NCI-H748 treated with DMSO at 0.1 percent for 48 hours (cell line): ENCODE data around the gene TSPAN7.
A peak's percentile ranks its signal among the peaks of the same experiment; 100 is the strongest.

Experiments used
- DNase-seq: peaks from one replicate; lab custom pipeline; 2025; lab: John Stamatoyannopoulos, UW

TSPAN7 gene, protein sequence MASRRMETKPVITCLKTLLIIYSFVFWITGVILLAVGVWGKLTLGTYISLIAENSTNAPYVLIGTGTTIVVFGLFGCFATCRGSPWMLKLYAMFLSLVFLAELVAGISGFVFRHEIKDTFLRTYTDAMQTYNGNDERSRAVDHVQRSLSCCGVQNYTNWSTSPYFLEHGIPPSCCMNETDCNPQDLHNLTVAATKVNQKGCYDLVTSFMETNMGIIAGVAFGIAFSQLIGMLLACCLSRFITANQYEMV

DNA sequence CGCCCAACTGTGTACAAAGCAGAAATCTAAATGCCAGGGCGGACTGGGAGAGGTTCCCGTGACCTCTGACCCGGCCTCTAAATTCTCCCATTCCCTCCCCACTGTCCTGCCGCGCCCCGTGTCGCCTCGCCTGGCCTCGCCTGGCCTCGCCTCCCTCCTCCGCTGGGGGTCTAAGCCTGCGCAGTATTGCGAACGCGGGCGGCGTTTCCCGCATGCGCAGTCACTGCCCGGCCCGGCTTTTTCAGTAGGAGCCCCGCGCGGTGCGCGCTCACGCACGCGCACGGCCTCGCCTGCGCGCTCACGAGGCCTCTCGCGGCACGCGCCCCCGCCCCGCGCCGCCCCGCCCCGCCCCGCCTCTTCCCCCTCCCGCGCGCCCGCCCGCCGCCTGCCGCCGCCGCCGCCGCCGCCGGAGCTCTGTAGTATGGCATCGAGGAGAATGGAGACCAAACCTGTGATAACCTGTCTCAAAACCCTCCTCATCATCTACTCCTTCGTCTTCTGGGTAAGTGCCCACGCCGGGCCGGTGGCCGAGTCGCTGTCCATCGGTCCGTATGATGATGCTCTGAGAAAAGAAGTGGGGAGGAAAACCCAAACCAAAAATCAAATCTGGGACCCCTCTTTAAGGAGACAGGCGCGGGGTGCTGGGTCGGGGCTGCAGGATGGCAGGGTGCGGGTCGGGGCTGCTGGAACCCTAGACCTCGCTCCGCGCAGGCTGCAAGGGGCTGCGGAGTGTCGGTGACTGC lies at the start of gene TSPAN7:
Gene TSPAN7 (plus strand): TSS at position 417 of the 743 bp plus-strand sequence. CDS start 5 bp downstream, at position 422.
- peak; percentile 67 for DNase-seq

GRCh38 chrX:38513112-38513742 lies 48.1 kb upstream of the TSPAN7 start:
- DNase-seq = no peak

DNA sequence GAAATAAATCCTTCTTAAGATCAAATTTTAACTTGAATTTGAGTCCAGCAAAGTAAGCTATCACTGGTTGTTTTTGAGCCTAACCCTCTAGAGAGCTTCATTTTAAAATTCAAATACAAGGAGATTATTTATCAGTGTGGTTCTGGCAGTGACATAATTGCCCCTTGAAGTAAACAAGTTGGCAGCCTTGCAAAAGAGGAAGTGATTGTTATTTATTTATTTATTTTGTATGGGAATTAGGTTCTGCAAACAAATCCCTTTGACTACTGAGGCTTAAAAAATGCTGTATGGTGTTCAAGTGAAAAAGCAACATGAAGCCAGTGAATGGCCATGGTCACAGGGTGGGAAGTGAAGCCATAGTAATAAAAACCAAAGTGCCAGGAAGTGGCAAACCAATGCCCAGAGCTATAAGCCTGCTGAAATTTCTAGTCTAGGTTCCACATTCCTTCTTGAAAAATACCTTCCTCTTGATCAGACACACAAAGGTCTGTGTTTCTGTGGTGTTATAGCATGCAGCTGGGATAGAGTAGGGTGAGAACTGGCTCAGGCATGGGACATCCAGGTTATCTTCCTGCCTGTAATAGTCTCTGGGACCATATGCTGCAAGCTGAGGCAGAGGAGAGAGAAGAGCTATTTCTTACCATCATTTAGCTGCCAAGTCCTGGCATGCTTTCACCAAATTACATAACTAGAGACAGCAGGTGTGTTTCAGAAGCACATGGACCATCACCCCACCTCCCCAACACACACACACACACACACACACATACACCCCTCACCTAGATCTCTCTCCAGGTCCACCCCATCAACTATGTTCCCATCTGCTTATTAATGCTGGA lies 47.1 kb upstream of the TSPAN7 start:
- no peak for DNase-seq

GRCh38 chrX:38515291-38515690 lies 46.1 kb upstream of the TSPAN7 start:
- no peak for DNase-seq

GRCh38 chrX:38516196-38516774 lies 45.1 kb upstream of the TSPAN7 start:
- no peak for DNase-seq

DNA sequence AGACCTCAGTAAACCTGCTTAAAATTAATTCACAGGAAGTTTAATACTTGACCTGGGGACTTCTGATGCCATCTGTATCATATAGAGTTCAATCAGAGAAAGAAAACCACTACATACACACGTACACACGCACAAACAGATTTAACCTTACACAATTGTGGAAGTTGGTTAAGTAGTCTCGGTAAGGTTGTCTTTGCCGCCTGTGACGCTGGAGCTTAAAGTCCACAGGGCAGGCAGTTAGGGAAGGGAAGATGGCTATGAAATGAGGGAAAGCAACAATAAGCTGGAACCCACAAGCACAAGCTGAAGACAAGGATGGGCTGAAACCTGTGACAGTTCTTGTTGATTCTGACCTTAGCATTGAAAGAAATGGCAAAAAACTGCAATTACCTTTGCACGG lies 41.7 kb upstream of the TSPAN7 start:
- DNase-seq = no peak

DNA sequence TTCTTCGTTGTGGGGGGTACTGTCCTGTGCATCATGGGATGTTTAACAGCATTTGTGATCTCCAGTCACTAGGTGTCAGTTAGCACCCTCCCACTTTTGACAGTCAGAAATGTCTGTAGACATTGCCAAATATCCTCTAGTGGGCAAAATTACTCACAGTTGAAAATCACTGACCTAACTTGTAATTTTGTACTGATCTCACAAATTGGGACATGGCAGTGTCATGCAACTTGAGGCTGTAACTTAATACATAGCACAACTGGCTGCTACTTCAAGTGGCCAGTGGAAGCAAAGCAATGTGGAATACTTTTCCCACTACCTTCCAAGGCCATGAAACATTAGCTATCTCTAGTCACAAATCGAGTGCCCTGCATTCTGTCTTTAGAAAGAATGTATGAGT lies 23.2 kb upstream of the TSPAN7 start:
- no peak for DNase-seq

GRCh38 chrX:38539748-38540147 lies 21.6 kb upstream of the TSPAN7 start:
- no peak for DNase-seq

- no peak for DNase-seq
Measured at GRCh38 chrX:38548508-38548907, 12.8 kb upstream of the TSPAN7 start.

DNA sequence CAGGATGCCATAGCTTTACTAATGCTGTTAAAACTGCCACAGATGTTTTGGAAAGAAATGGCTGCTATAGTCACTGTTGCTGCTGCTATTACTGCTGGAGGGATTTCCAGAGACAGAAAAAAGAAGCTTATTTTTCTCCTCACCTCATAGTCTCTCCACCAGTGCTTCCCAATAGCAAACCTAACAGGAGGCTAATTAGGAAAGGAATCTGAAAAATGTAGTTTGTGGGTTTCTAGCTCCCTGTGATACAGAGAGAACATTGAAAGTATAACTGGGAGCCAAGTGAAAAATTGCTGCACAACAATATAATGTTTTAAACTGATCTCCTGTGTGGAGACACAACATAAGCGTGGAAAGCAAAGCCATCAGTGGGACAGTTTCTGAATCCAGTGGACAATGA lies 8.6 kb upstream of the TSPAN7 start:
- DNase-seq = no peak

DNA sequence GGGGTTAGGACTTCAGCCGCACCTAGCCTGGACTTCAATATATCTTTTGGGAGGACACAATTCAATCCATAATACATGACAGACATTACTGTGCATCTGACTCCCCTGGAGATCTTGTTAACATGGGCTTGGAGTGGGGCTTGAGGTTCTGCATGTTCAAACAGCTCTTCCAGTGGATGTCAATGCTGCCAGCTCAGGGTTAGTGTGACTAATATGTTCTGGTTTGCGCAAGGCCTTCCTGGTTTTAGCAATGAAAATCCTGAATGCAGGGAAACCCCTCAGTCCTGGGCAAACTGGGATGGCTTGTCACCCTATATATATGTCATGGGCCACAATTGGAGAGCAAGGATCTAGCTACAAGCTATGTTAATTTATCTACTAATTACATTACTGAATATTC lies 2.7 kb upstream of the TSPAN7 start:
- DNase-seq = no peak

- DNase-seq = no peak
Measured at GRCh38 chrX:38560776-38561125, 591 bp upstream of the TSPAN7 start.

GRCh38 chrX:38561951-38562719 lies 793 bp downstream of the TSPAN7 start:
- DNase-seq = peak; percentile 7

GRCh38 chrX:38563030-38563429 lies 1.7 kb downstream of the TSPAN7 start:
- DNase-seq = no peak

GRCh38 chrX:38570396-38570795 lies 9.1 kb downstream of the TSPAN7 start:
- no peak for DNase-seq

DNA sequence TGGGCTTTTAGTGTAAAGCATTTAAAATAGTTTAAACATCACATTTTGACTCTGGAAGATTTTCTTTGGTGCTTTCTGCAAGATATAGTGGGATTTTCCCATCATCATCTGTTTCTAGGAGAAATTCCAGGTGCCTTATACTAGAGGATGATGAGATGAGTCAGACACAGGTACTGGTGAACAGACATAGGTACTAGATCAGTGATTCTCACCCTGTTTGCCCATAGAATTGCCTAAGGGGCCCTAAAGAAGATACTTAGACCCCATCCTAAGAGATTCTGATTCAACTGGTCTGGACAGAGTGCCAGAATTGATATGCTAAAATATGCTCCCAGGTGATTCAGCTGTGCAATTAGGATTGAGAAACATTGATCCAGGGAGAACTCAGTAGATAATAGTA lies 9.7 kb downstream of the TSPAN7 start:
- no peak for DNase-seq

DNA sequence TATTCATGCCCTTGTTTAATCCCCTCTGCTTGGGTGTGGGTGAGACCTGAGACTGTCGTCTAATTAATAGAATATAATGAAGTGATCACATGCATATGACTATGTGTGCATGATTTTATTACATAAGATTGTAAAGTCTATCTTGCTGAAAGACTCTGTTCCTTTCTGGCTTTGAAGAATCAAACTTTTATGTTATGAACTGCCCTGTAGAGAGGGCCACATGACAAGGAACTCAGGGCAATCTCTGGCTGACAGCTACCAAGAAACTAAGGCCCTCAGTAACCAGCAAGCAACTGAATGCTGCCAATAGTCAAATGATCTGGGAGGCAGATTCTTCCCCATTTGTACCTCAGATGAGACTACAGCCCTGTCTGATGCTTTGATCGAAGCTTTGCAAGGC lies 13.5 kb downstream of the TSPAN7 start:
- no peak for DNase-seq

- no peak for DNase-seq
Measured at GRCh38 chrX:38575888-38576287, 14.5 kb downstream of the TSPAN7 start.

DNA sequence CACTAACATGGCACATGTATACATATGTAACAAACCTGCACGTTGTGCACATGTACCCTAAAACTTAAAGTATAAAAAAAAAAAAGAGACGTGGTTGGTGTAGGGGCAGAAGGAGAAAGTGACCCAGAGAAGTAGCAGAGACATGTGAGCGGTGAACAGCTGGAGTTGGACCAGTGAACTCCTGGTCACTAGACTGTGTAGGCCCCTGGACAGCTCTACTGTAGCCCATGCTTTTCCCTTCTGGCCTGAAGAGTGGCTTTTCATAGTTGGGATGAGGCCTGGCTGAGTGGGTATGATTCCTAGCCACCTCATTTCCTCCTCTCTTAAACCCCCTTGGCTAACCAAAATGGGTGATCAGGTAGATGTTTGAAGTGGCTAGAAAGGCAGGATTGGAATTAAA lies 16.4 kb downstream of the TSPAN7 start:
- DNase-seq = no peak

DNA sequence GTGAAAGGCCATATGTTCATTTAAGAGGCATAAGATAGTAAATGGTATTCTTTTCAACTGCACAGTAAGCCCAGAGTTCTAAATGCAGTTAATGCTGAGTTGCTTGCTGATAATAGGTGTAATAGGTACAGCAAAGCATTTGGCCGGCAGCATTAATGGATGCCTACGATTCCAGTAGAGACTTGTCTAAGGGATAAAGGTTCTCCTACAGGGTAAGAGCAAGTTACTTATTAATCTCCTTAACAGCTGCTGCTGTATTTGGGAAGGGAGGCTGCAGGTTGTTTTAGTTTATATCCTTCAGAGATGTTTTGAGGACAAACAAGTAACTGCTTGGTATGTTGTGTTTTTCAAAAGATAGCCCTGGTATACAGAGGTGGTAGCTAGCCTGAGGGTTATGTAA lies 16.8 kb downstream of the TSPAN7 start:
- no peak for DNase-seq

DNA sequence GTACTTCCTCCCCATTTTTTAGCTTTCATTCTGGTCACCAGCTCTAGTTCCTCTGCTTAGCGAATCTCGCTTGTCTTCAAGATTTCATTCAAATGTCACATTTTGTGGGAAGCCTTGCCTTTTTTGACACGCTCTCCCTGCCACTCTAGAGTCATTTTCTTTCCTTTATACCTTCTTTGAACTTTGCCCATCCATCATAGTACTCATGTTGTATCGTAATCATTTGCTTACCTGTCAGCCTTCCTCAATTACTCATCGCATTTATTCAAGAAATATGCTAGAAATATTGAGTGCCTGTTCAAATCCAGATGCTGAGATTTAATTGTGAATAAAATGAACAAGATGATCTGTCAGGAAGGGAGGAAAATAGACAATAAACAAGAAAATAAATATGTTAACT lies 21.8 kb downstream of the TSPAN7 start:
- no peak for DNase-seq
